Common myeloid progenitor, CD34-positive (primary cell): ENCODE measurements around the gene GPATCH1.

Experiments
- CTCF ChIA-PET: fragments of 350-600 bp; sonication (Branson Sonifier 250); formaldehyde crosslinking; loops from one replicate; lab custom pipeline; 2021; ENCODE audit warnings: antibody characterized with exemption; lab: Charles Lee
- POLR2A ChIA-PET: fragments of 350-600 bp; sonication (Branson Sonifier 250); formaldehyde crosslinking; loops from one replicate; lab custom pipeline; 2021; ENCODE audit warnings: antibody characterized with exemption; lab: Charles Lee
- DNase-seq, 3 donors: peaks; one replicate each; pipeline versions ENCODE4 v3.0.0 to v3.0.0-alpha.2; 2013
- H3K27ac ChIP-seq, 2 experiments: 1 replicate in 1 of 2; 2 replicates in 1 of 2; pipeline ENCODE4 v1.7.0; 2013; ENCODE audit warnings: inconsistent platforms in 2 of 2, low read length in 2 of 2, mild to moderate bottlenecking in 2 of 2, low read depth in 1 of 2, moderate library complexity in 1 of 2; ENCODE audit not compliant: severe bottlenecking in 2 of 2, insufficient read depth in 1 of 2, poor library complexity in 1 of 2
- H3K27me3 ChIP-seq, 5 experiments: replicated peaks in 2 of 5; 1 replicate in 3 of 5; 2 replicates in 2 of 5; pipeline versions ENCODE4 v1.6.1 to v1.7.0; 2013; ENCODE audit warnings: low read length in 4 of 5, mild to moderate bottlenecking in 2 of 5, moderate library complexity in 2 of 5, inconsistent platforms in 1 of 5; ENCODE audit not compliant: insufficient read depth in 5 of 5, control insufficient read depth in 4 of 5
- H3K36me3 ChIP-seq, 4 experiments: 1 replicate in 2 of 4; 2 replicates in 2 of 4; pipeline versions ENCODE4 v1.6.1 to v1.7.0; 2013; ENCODE audit warnings: low read length in 3 of 4, control low read depth in 1 of 4, mild to moderate bottlenecking in 1 of 4; ENCODE audit not compliant: control insufficient read depth in 4 of 4, insufficient read depth in 4 of 4
- H3K4me1 ChIP-seq, 4 experiments: 1 replicate in 3 of 4; 2 replicates in 1 of 4; pipeline versions ENCODE4 v1.6.1 to v1.7.1; 2013; ENCODE audit warnings: low read length in 3 of 4, mild to moderate bottlenecking in 3 of 4, control low read depth in 1 of 4, inconsistent platforms in 1 of 4, moderate library complexity in 1 of 4; ENCODE audit not compliant: control insufficient read depth in 4 of 4, insufficient read depth in 4 of 4; ENCODE audit errors: control extremely low read depth in 1 of 4
- H3K4me3 ChIP-seq, 7 experiments: 1 replicate in 4 of 7; 2 replicates in 3 of 7; pipeline versions ENCODE4 v1.5.1 to v1.7.0; 2013; ENCODE audit warnings: mild to moderate bottlenecking in 7 of 7, low read length in 6 of 7, moderate library complexity in 6 of 7, inconsistent platforms in 2 of 7, low read depth in 2 of 7, control low read depth in 1 of 7; ENCODE audit not compliant: insufficient read depth in 4 of 7, control insufficient read depth in 1 of 7; ENCODE audit errors: extremely low read depth in 1 of 7
- H3K9me3 ChIP-seq, 5 experiments: 1 replicate in 4 of 5; 2 replicates in 1 of 5; pipeline versions ENCODE4 v1.6.1 to v1.7.1; 2013; ENCODE audit warnings: low read length in 4 of 5, mild to moderate bottlenecking in 2 of 5, inconsistent platforms in 1 of 5, low read depth in 1 of 5, moderate library complexity in 1 of 5; ENCODE audit not compliant: control insufficient read depth in 4 of 5, insufficient read depth in 2 of 5; ENCODE audit errors: control extremely low read depth in 1 of 5
- WGBS: methylation state at CpG from one replicate; pipeline ENCODE4 v1.1.5; 2013; ENCODE audit not compliant: insufficient coverage; 5-methylcytosine and 5-hydroxymethylcytosine counted together

Gene GPATCH1

GRCh38 chr19:33085570-33086128 is 4.7 kb downstream of the GPATCH1 start:
- no peak for DNase-seq
- ChIA-PET POLR2A (no interaction called here), CTCF (interaction anchor here (0.6 to 1.0 kb wide), 2 partner anchors 8 to 106 kb away, joined by 3 read pairs; no protein-coding TSS in a partner anchor)

DNA sequence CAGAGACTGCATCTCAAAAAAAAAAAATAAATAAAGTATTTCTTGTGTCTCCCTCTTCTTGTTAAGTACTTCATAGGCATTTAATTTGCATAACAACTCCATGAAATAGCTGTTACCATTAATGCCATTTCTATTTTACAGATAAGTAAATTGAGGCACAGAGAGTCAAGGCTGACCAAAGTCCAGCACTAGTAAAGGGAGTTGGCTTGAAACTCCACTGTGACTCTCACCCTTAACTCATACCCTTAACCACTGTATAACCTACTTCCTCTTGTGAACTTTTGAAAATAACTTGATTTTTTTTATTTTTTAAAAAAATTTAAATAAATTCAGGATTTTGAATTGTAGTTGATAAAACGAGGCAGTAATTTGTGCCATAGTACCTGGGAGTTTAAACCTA is 6.0 kb downstream of the GPATCH1 start:
- no peaks in the 10 kb centered on the region for H3K9me3 ChIP-seq
- no CpG with 5 or more reads among the region's 1 CpG for WGBS
- no peak for DNase-seq
- H3K27ac ChIP-seq, result no peak overlapping the region
- H3K4me3 ChIP-seq, result no peak overlapping the region
- H3K36me3 ChIP-seq, result peaks cover 5 to 30% (median 9%) of the 10 kb centered on the region in 4 experiments
- peaks cover 4 to 5% (median 5%) of the 10 kb centered on the region in 4 experiments for H3K4me1 ChIP-seq
- ChIA-PET CTCF (no interaction called here), POLR2A (no interaction called here)
- no peaks in the 10 kb centered on the region for H3K27me3 ChIP-seq

More at GRCh38 chr19:33085570-33086128, 4.7 kb downstream of the GPATCH1 start:
- no peak overlapping the region for H3K4me3 ChIP-seq
- H3K27me3 ChIP-seq, result no peaks in the 10 kb centered on the region
- WGBS, result 93% methylated on average over 3 of the region's 3 CpGs
- H3K4me1 ChIP-seq, result peaks cover 9 to 17% (median 11%) of the 10 kb centered on the region in 4 experiments
- no peaks in the 10 kb centered on the region for H3K9me3 ChIP-seq
- no peak overlapping the region for H3K27ac ChIP-seq
- peaks cover 1 to 20% (median 4%) of the 10 kb centered on the region in 4 experiments for H3K36me3 ChIP-seq

DNA sequence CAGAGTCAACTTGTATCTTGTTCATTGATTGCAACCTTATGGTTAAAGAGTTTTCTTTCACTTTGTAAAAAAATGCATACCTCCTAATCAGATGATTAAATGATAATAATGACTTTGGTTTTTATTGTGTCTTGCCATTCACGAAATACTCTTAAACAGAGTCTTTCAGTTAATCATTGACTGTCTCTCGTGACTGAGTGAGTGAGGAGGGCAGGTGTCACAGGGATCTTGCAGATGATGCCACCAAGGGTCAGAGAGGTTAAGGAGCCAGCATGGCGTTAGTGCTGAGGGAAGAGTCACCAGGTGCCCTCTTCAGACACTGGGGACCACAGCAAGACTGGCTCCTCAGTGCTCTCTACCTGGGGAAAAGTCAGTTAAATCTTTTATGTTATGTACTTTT is 8.0 kb downstream of the GPATCH1 start:
- Histone ChIP-seq H3K4me1 (no peaks in the 10 kb centered on the region), H3K9me3 (no peaks in the 10 kb centered on the region), H3K27ac (no peak overlapping the region), H3K4me3 (no peak overlapping the region), H3K36me3 (peaks cover 9 to 45% (median 17%) of the 10 kb centered on the region in 4 experiments), H3K27me3 (no peaks in the 10 kb centered on the region)
- ChIA-PET CTCF (no interaction called here), POLR2A (no interaction called here)
- no peak for DNase-seq
- 100% methylated on average over 3 of the region's 3 CpGs for WGBS

GRCh38 chr19:33090179-33090578 is 9.2 kb downstream of the GPATCH1 start:
- WGBS, result 88% methylated on average over 1 of the region's 3 CpGs
- Histone ChIP-seq H3K4me3 (no peak overlapping the region), H3K4me1 (no peaks in the 10 kb centered on the region), H3K27ac (no peak overlapping the region), H3K36me3 (peaks cover 11 to 55% (median 24%) of the 10 kb centered on the region in 4 experiments), H3K27me3 (no peaks in the 10 kb centered on the region), H3K9me3 (no peaks in the 10 kb centered on the region)
- ChIA-PET POLR2A (no interaction called here), CTCF (no interaction called here)
- DNase-seq, result no peak

- POLR2A ChIA-PET, result no interaction called here
- Histone ChIP-seq H3K27ac (no peak overlapping the region), H3K4me1 (no peaks in the 10 kb centered on the region), H3K4me3 (no peak overlapping the region), H3K27me3 (no peaks in the 10 kb centered on the region), H3K9me3 (no peaks in the 10 kb centered on the region), H3K36me3 (peaks cover 24 to 77% (median 43%) of the 10 kb centered on the region in 4 experiments)
- CTCF ChIA-PET, result no interaction called here
- no peak for DNase-seq
- WGBS, result 98% methylated on average over 9 of the region's 11 CpGs
These were observed 12.6 kb downstream of the GPATCH1 start for GRCh38 chr19:33093420-33094210.

GRCh38 chr19:33094436-33095067 is 13.6 kb downstream of the GPATCH1 start:
- H3K9me3 ChIP-seq, result no peaks in the 10 kb centered on the region
- no peak for DNase-seq
- H3K4me1 ChIP-seq, result no peaks in the 10 kb centered on the region
- H3K4me3 ChIP-seq, result no peak overlapping the region
- WGBS, result 100% methylated on average over 4 of the region's 6 CpGs
- H3K36me3 ChIP-seq, result peaks cover 20 to 75% (median 45%) of the 10 kb centered on the region in 4 experiments
- no peak overlapping the region for H3K27ac ChIP-seq
- ChIA-PET POLR2A (interaction anchor here (0.6 kb wide), 1 partner anchor 347 kb away, joined by 3 read pairs; no protein-coding TSS in a partner anchor), CTCF (no interaction called here)
- H3K27me3 ChIP-seq, result no peaks in the 10 kb centered on the region

- Histone ChIP-seq H3K4me1 (no peaks in the 10 kb centered on the region), H3K9me3 (no peaks in the 10 kb centered on the region), H3K27me3 (no peaks in the 10 kb centered on the region), H3K4me3 (no peak overlapping the region), H3K27ac (no peak overlapping the region), H3K36me3 (peaks cover 24 to 69% (median 44%) of the 10 kb centered on the region in 4 experiments)
- no peak for DNase-seq
- POLR2A ChIA-PET, result no interaction called here
- CTCF ChIA-PET, result no interaction called here
- WGBS, result 100% methylated on average over 1 of the region's 4 CpGs
These were observed 15.0 kb downstream of the GPATCH1 start for GRCh38 chr19:33096005-33096404.
